ENCODE data around the gene USP44. TPM values are rescaled to one million over a fixed set of nuclear protein-coding genes. Genes with fewer than 3 reads are reported as not detected.

USP44 gene
- total and polyA plus RNA-seq, 2 experiments from 2014 or later: 235 to 248 TPM

- Mint-ChIP-seq H3K36me3 (ENCODE audit: low read depth) (peaks cover 78% of the 10 kb centered on the region), H3K9me3 (no peaks in the 10 kb centered on the region), H3K27ac (no peak overlapping the region), H3K4me1 (peaks cover 1% of the 10 kb centered on the region; the same call in 1 of the 3 replicates), H3K27me3 (ENCODE audit: insufficient read depth, low read depth, poor library complexity) (peaks cover 2% of the 10 kb centered on the region), H3K4me3 (no peak overlapping the region)
- Histone ChIP-seq H3K4me1 (ENCODE audit: insufficient read depth) (no peaks in the 10 kb centered on the region), H3K27ac (ENCODE audit: low read depth) (no peak overlapping the region), H3K4me2 (no peak overlapping the region), H4K20me1 (replicated peaks; ENCODE audit: insufficient read depth) (peaks cover 19% of the 10 kb centered on the region; the same call in 1 of the 2 replicates), H3K79me2 (replicated peaks; ENCODE audit: insufficient read depth) (peaks cover 64% of the 10 kb centered on the region), H2AFZ (no peak overlapping the region), H3F3A (replicated peaks; ENCODE audit: low read depth) (no peaks in the 10 kb centered on the region), H3K4me3 (no peak overlapping the region), H3K9me2 (ENCODE audit: insufficient read depth) (no peaks in the 10 kb centered on the region), H3K36me3 (ENCODE audit: insufficient read depth) (peaks cover 46% of the 10 kb centered on the region), H3K27me3 (ENCODE audit: insufficient read depth) (no peaks in the 10 kb centered on the region)
- DNase-seq (ENCODE audit: low spot score) (no peak), ATAC-seq (no peak)
- TF ChIP-seq REST (IDR thresholded peaks at IDR 0.05; ENCODE audit: unreplicated experiment): no peak
- TF ChIP-seq, protein P1, sequence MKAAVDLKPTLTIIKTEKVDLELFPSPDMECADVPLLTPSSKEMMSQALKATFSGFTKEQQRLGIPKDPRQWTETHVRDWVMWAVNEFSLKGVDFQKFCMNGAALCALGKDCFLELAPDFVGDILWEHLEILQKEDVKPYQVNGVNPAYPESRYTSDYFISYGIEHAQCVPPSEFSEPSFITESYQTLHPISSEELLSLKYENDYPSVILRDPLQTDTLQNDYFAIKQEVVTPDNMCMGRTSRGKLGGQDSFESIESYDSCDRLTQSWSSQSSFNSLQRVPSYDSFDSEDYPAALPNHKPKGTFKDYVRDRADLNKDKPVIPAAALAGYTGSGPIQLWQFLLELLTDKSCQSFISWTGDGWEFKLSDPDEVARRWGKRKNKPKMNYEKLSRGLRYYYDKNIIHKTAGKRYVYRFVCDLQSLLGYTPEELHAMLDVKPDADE (IDR thresholded peaks at IDR 0.05): no peak
- TF ChIP-seq POLR2AphosphoS5 (IDR thresholded peaks at IDR 0.05; ENCODE audit: low read depth): no peak
- TF ChIP-seq ZNF331 (CRISPR knock-in tag; IDR thresholded peaks at IDR 0.05; ENCODE audit: low read depth): no peak
- TF ChIP-seq EZH2 (IDR thresholded peaks at IDR 0.05; ENCODE audit: low read depth, unreplicated experiment): no peak
- TF ChIP-seq CREB1 (CRISPR knock-in tag; IDR thresholded peaks at IDR 0.05; ENCODE audit: low read depth): no peak
- no peak for TF ChIP-seq STAT1 (IDR thresholded peaks at IDR 0.05; ENCODE audit: unreplicated experiment)
Observed at GRCh38 chr12:95499772-95500171, 51.5 kb downstream of the USP44 start.

GRCh38 chr12:95498968-95499367, 52.3 kb downstream of the USP44 start:
- no peak overlapping the region for H3K27ac Mint-ChIP-seq
- TF ChIP-seq CREB1 (CRISPR knock-in tag; IDR thresholded peaks at IDR 0.05; ENCODE audit: low read depth) (no peak), STAT1 (IDR thresholded peaks at IDR 0.05; ENCODE audit: unreplicated experiment) (no peak), JUNB (IDR thresholded peaks at IDR 0.05; ENCODE audit: unreplicated experiment) (no peak), EZH2phosphoT487 (IDR thresholded peaks at IDR 0.05; ENCODE audit: unreplicated experiment) (no peak), NANOG (IDR thresholded peaks at IDR 0.05; ENCODE audit: borderline replicate concordance) (no peak), ZNF331 (CRISPR knock-in tag; IDR thresholded peaks at IDR 0.05; ENCODE audit: low read depth) (no peak), ZNF114 (CRISPR knock-in tag; IDR thresholded peaks at IDR 0.05) (no peak), REST (IDR thresholded peaks at IDR 0.05; ENCODE audit: unreplicated experiment) (no peak)
- TF ChIP-seq, protein P1 (IDR thresholded peaks at IDR 0.05): no peak
- TF ChIP-seq, protein P2, sequence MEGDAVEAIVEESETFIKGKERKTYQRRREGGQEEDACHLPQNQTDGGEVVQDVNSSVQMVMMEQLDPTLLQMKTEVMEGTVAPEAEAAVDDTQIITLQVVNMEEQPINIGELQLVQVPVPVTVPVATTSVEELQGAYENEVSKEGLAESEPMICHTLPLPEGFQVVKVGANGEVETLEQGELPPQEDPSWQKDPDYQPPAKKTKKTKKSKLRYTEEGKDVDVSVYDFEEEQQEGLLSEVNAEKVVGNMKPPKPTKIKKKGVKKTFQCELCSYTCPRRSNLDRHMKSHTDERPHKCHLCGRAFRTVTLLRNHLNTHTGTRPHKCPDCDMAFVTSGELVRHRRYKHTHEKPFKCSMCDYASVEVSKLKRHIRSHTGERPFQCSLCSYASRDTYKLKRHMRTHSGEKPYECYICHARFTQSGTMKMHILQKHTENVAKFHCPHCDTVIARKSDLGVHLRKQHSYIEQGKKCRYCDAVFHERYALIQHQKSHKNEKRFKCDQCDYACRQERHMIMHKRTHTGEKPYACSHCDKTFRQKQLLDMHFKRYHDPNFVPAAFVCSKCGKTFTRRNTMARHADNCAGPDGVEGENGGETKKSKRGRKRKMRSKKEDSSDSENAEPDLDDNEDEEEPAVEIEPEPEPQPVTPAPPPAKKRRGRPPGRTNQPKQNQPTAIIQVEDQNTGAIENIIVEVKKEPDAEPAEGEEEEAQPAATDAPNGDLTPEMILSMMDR (conservative IDR thresholded peaks at IDR 0.05; ENCODE audit: low read depth in 2 of 2): no peak

More at GRCh38 chr12:95498968-95499367, 52.3 kb downstream of the USP44 start:
- DNase-seq (ENCODE audit: low spot score): no peak
- no peaks in the 10 kb centered on the region for H3K9me3 Mint-ChIP-seq
- peaks cover 19% of the 10 kb centered on the region; the same call in 1 of the 2 replicates for H4K20me1 ChIP-seq (replicated peaks; ENCODE audit: insufficient read depth)
- no peaks in the 10 kb centered on the region for H3F3A ChIP-seq (replicated peaks; ENCODE audit: low read depth)
- H3K79me2 ChIP-seq (replicated peaks; ENCODE audit: insufficient read depth): peaks cover 64% of the 10 kb centered on the region
- no peaks in the 10 kb centered on the region for H3K4me1 Mint-ChIP-seq
- no peaks in the 10 kb centered on the region for H3K4me1 ChIP-seq (ENCODE audit: insufficient read depth)
- H3K36me3 Mint-ChIP-seq (ENCODE audit: low read depth): peaks cover 77% of the 10 kb centered on the region
- H3K27me3 ChIP-seq (ENCODE audit: insufficient read depth): no peaks in the 10 kb centered on the region
- no peak for ATAC-seq
- H3K27ac ChIP-seq (ENCODE audit: low read depth): no peak overlapping the region
- no peak overlapping the region for H3K4me3 Mint-ChIP-seq
- no peak overlapping the region for H2AFZ ChIP-seq
- no peak overlapping the region for H3K4me3 ChIP-seq
- no peaks in the 10 kb centered on the region for H3K9me2 ChIP-seq (ENCODE audit: insufficient read depth)
- H3K4me2 ChIP-seq: no peak overlapping the region
- H3K36me3 ChIP-seq (ENCODE audit: insufficient read depth): peaks cover 52% of the 10 kb centered on the region
- H3K27me3 Mint-ChIP-seq (ENCODE audit: insufficient read depth, low read depth, poor library complexity): peaks cover 2% of the 10 kb centered on the region

Measured in GM23338 (cell line).